HG02973 (cell line): Measurements from ENCODE around the gene AGFG2.
"Not testable (repeated sequence)": the region's sequence is repeated elsewhere in the genome, so short reads cannot be mapped to it uniquely, and the experiment has no call there.

Source experiments
- ATAC-seq: cut with Tn5 transposase; IDR thresholded peaks from one replicate; pipeline ENCODE4 v1.9.1; 2021; ENCODE audit warnings: moderate library complexity; ENCODE audit not compliant: unreplicated experiment

Gene AGFG2

GRCh38 chr7:100548446-100548845 lies 9.4 kb downstream of the AGFG2 start:
- ATAC-seq, result not testable (repeated sequence)

- ATAC-seq, result no peak
These were observed 13.5 kb downstream of the AGFG2 start for GRCh38 chr7:100552532-100552931.

GRCh38 chr7:100553032-100553431 lies 14.0 kb downstream of the AGFG2 start:
- ATAC-seq, result no peak

- ATAC-seq, result no peak
These were observed 16.7 kb downstream of the AGFG2 start for GRCh38 chr7:100555701-100556100.

- ATAC-seq, result no peak
These were observed 17.5 kb downstream of the AGFG2 start for GRCh38 chr7:100556541-100556940.

GRCh38 chr7:100559127-100559526 lies 20.1 kb downstream of the AGFG2 start:
- no peak for ATAC-seq

GRCh38 chr7:100561491-100562194 lies 22.6 kb downstream of the AGFG2 start:
- no peak for ATAC-seq

GRCh38 chr7:100562195-100563099 lies 23.4 kb downstream of the AGFG2 start:
- no peak for ATAC-seq

GRCh38 chr7:100563100-100563564 lies 24.1 kb downstream of the AGFG2 start:
- ATAC-seq, result no peak

GRCh38 chr7:100563809-100564400 lies 24.9 kb downstream of the AGFG2 start:
- ATAC-seq, result no peak

GRCh38 chr7:100564405-100564804 lies 25.4 kb downstream of the AGFG2 start:
- not testable (repeated sequence) for ATAC-seq

- no peak for ATAC-seq
These were observed 26.1 kb downstream of the AGFG2 start for GRCh38 chr7:100565133-100565571.

GRCh38 chr7:100566018-100566531 lies 27.1 kb downstream of the AGFG2 start:
- ATAC-seq, result no peak

- ATAC-seq, result no peak
These were observed 28.2 kb downstream of the AGFG2 start for GRCh38 chr7:100567031-100567730.

- no peak for ATAC-seq
These were observed 28.8 kb downstream of the AGFG2 start for GRCh38 chr7:100567751-100568175.

GRCh38 chr7:100568176-100568895 lies 29.3 kb downstream of the AGFG2 start:
- no peak for ATAC-seq

GRCh38 chr7:100568896-100569844 lies 30.2 kb downstream of the AGFG2 start:
- no peak for ATAC-seq

GRCh38 chr7:100570954-100571828 lies 32.2 kb downstream of the AGFG2 start:
- no peak for ATAC-seq
